GM23338 (cell line): Measurements from ENCODE around the gene KBTBD8. TPM values are rescaled to one million over a fixed set of nuclear protein-coding genes. Genes with fewer than 3 reads are reported as not detected.

Experiments
- ATAC-seq: fragments of 200-7000 bp; cut with Tn5 transposase; 3 replicates; pipeline ENCODE4 v1.9.1; 2020
- DNase-seq: peaks from one replicate; pipeline ENCODE4 v3.0.0-alpha.2; 2015; ENCODE audit warnings: low spot score
- H2AFZ ChIP-seq: fragments of 200-600 bp; sonication (generic); 2 replicates; pipeline ENCODE4 v1.8.0; 2016; ENCODE audit warnings: antibody characterized with exemption, mild to moderate bottlenecking, moderate library complexity
- H3F3A ChIP-seq: fragments of 200-600 bp; sonication (generic); replicated peaks from 2 replicates; pipeline ENCODE4 v1.8.0; 2017; ENCODE audit warnings: antibody characterized with exemption, mixed run types, low read depth
- H3K27ac ChIP-seq: fragments of 200-600 bp; sonication (generic); 2 replicates; pipeline ENCODE4 v1.6.1; 2016; ENCODE audit warnings: low read depth
- H3K27me3 ChIP-seq: fragments of 200-600 bp; sonication (generic); 2 replicates; pipeline ENCODE4 v1.8.0; 2016; ENCODE audit warnings: mild to moderate bottlenecking, mixed run types, moderate library complexity; ENCODE audit not compliant: insufficient read depth
- H3K36me3 ChIP-seq: fragments of 200-600 bp; sonication (generic); 2 replicates; pipeline ENCODE4 v1.8.0; 2016; ENCODE audit warnings: mild to moderate bottlenecking; ENCODE audit not compliant: insufficient read depth
- H3K4me1 ChIP-seq: fragments of 200-600 bp; sonication (generic); 2 replicates; pipeline ENCODE4 v1.8.0; 2016; ENCODE audit warnings: mild to moderate bottlenecking, moderate library complexity; ENCODE audit not compliant: insufficient read depth
- H3K4me2 ChIP-seq: fragments of 200-600 bp; sonication (generic); 2 replicates; pipeline ENCODE4 v1.7.1; 2017; ENCODE audit warnings: mixed run types
- H3K4me3 ChIP-seq: fragments of 200-600 bp; sonication (generic); 2 replicates; pipeline ENCODE4 v1.6.1; 2016; ENCODE audit warnings: mixed run types
- H3K79me2 ChIP-seq: fragments of 200-600 bp; sonication (generic); replicated peaks from 2 replicates; pipeline ENCODE4 v1.8.0; 2017; ENCODE audit warnings: mild to moderate bottlenecking; ENCODE audit not compliant: insufficient read depth
- H3K9me2 ChIP-seq: fragments of 200-600 bp; sonication (generic); 2 replicates; pipeline ENCODE4 v1.8.0; 2017; ENCODE audit not compliant: insufficient read depth
- H4K20me1 ChIP-seq: fragments of 200-600 bp; sonication (generic); replicated peaks from 2 replicates; pipeline ENCODE4 v1.8.0; 2017; ENCODE audit warnings: mild to moderate bottlenecking; ENCODE audit not compliant: insufficient read depth
- H3K27ac Mint-ChIP-seq: 2 replicates; pipeline ENCODE4 v1.8.0; 2020; ENCODE audit warnings: inconsistent platforms, mild to moderate bottlenecking, moderate library complexity, mixed read lengths
- H3K27me3 Mint-ChIP-seq: 3 replicates; pipeline ENCODE4 v1.8.0; 2022; ENCODE audit warnings: low read depth, mild to moderate bottlenecking, moderate library complexity, mixed read lengths, inconsistent platforms; ENCODE audit not compliant: insufficient read depth, poor library complexity
- H3K36me3 Mint-ChIP-seq: 3 replicates; pipeline ENCODE4 v1.8.0; 2021; ENCODE audit warnings: low read depth, mild to moderate bottlenecking, inconsistent platforms, moderate library complexity, mixed read lengths
- H3K4me1 Mint-ChIP-seq: 3 replicates; pipeline ENCODE4 v1.8.0; 2020; ENCODE audit warnings: mild to moderate bottlenecking, inconsistent platforms, mixed read lengths
- H3K4me3 Mint-ChIP-seq: 3 replicates; pipeline ENCODE4 v1.8.0; 2021; ENCODE audit warnings: moderate library complexity, mild to moderate bottlenecking, inconsistent platforms, mixed read lengths
- H3K9me3 Mint-ChIP-seq: 3 replicates; pipeline ENCODE4 v1.8.0; 2020; ENCODE audit warnings: moderate library complexity, mild to moderate bottlenecking, inconsistent platforms, mixed read lengths
- CREB1 ChIP-seq: fragments of 250-450 bp; sonication (Bioruptor Pico); IDR thresholded peaks from 2 replicates; pipeline ENCODE4 v1.5.0; 2020; ENCODE audit warnings: low read depth, mild to moderate bottlenecking, moderate library complexity
- CTCF ChIP-seq, 2 experiments: fragments of 200-600 bp in 1 of 2; sonication (generic) in 1 of 2; conservative IDR thresholded peaks; 2 replicates each; pipeline versions ENCODE4 v1.5.1 to v1.6.1; 2016 to 2017; ENCODE audit warnings: antibody characterized with exemption in 2 of 2, low read depth in 2 of 2, mild to moderate bottlenecking in 2 of 2, moderate library complexity in 1 of 2
- EZH2 ChIP-seq: fragments of 200-600 bp; sonication (generic); IDR thresholded peaks from one replicate; pipeline ENCODE4 v1.8.0; 2017; ENCODE audit warnings: antibody characterized with exemption, mild to moderate bottlenecking, low read depth; ENCODE audit not compliant: unreplicated experiment
- EZH2phosphoT487 ChIP-seq: fragments of 200-600 bp; sonication (generic); IDR thresholded peaks from one replicate; pipeline ENCODE4 v1.8.1; 2018; ENCODE audit warnings: antibody characterized with exemption; ENCODE audit not compliant: unreplicated experiment
- JUNB ChIP-seq: IDR thresholded peaks from one replicate; pipeline ENCODE4 v1.6.1; 2016; ENCODE audit warnings: antibody characterized with exemption; ENCODE audit not compliant: unreplicated experiment
- POLR2AphosphoS5 ChIP-seq: IDR thresholded peaks from 2 replicates; pipeline ENCODE4 v1.6.1; 2016; ENCODE audit warnings: antibody characterized with exemption, low read depth
- REST ChIP-seq: IDR thresholded peaks from one replicate; pipeline ENCODE4 v1.6.1; 2018; ENCODE audit warnings: antibody characterized with exemption; ENCODE audit not compliant: unreplicated experiment
- STAT1 ChIP-seq: IDR thresholded peaks from one replicate; pipeline ENCODE4 v1.6.1; 2016; ENCODE audit warnings: antibody characterized with exemption; ENCODE audit not compliant: unreplicated experiment
- ZNF114 ChIP-seq: fragments of 250-450 bp; sonication (Bioruptor Pico); IDR thresholded peaks from 2 replicates; pipeline ENCODE4 v1.5.0; 2020; ENCODE audit warnings: mild to moderate bottlenecking, moderate library complexity
- ZNF331 ChIP-seq: fragments of 250-450 bp; sonication (Bioruptor Pico); IDR thresholded peaks from 2 replicates; pipeline ENCODE4 v1.5.0; 2020; ENCODE audit warnings: low read depth, mild to moderate bottlenecking, moderate library complexity
- polyA plus RNA-seq: library from polyadenylated mRNA; unstranded; fragments of >200 nt; fragmentation: Nextera tagmentation; extraction: Ambion mirVana; gene quantifications from 2 replicates; pipeline ENCODE4 v1.2.1, GENCODE V29; 2016
- total RNA-seq: library from RNA; depleted of rRNA; stranded (reverse); fragments of >200 nt; shearing (Covaris generic); gene quantifications from 2 replicates; pipeline ENCODE4 v1.2.3, GENCODE V29; 2014
- TF ChIP-seq, protein P1 (sequence below): IDR thresholded peaks from 2 replicates; pipeline ENCODE4 v1.6.1; 2016; ENCODE audit warnings: antibody characterized with exemption

KBTBD8 gene
- total and polyA plus RNA-seq, 2 experiments from 2014 or later, result 3.5 to 19.9 TPM

- TF ChIP-seq CTCF (conservative IDR thresholded peaks at IDR 0.05; ENCODE audit: low read depth in 2 of 2) (no peak), EZH2 (no peak), POLR2AphosphoS5 (no peak)
Observed at GRCh38 chr3:67034371-67034770, 36.3 kb downstream of the KBTBD8 start (continued).

GRCh38 chr3:67037615-67038014 is 39.5 kb downstream of the KBTBD8 start:
- Mint-ChIP-seq H3K9me3 (no peaks in the 10 kb centered on the region), H3K4me1 (peaks cover 4% of the 10 kb centered on the region; the same call in 2 of the 3 replicates), H3K4me3 (no peak overlapping the region), H3K27me3 (no peaks in the 10 kb centered on the region), H3K27ac (no peak overlapping the region), H3K36me3 (no peaks in the 10 kb centered on the region)
- peaks cover 12% of the 10 kb centered on the region for H3K4me1 ChIP-seq
- ATAC-seq (no peak), DNase-seq (no peak)
- no peak overlapping the region for H3K4me2 ChIP-seq
- peak overlapping the region; percentile 35; the same call in 1 of the 2 replicates for H2AFZ ChIP-seq
- TF ChIP-seq ZNF114 (CRISPR knock-in tag), result no peak
- no peak for TF ChIP-seq CREB1 (CRISPR knock-in tag)
- no peak for TF ChIP-seq ZNF331
- TF ChIP-seq REST, result no peak
- TF ChIP-seq POLR2AphosphoS5, result no peak
- no peak for TF ChIP-seq STAT1
- TF ChIP-seq JUNB, result no peak
- TF ChIP-seq CTCF (conservative IDR thresholded peaks at IDR 0.05; ENCODE audit: low read depth in 2 of 2), result no peak
- no peak for TF ChIP-seq EZH2phosphoT487
- TF ChIP-seq, protein P1, sequence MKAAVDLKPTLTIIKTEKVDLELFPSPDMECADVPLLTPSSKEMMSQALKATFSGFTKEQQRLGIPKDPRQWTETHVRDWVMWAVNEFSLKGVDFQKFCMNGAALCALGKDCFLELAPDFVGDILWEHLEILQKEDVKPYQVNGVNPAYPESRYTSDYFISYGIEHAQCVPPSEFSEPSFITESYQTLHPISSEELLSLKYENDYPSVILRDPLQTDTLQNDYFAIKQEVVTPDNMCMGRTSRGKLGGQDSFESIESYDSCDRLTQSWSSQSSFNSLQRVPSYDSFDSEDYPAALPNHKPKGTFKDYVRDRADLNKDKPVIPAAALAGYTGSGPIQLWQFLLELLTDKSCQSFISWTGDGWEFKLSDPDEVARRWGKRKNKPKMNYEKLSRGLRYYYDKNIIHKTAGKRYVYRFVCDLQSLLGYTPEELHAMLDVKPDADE, result no peak
- no peaks in the 10 kb centered on the region; the same call in 1 of the 2 replicates for H3K36me3 ChIP-seq
- H3K79me2 ChIP-seq, result no peaks in the 10 kb centered on the region
- no peaks in the 10 kb centered on the region for H4K20me1 ChIP-seq
- no peaks in the 10 kb centered on the region for H3K27me3 ChIP-seq
- H3K9me2 ChIP-seq, result no peaks in the 10 kb centered on the region
- no peak overlapping the region for H3K27ac ChIP-seq
- H3F3A ChIP-seq, result no peaks in the 10 kb centered on the region
- no peak overlapping the region for H3K4me3 ChIP-seq
